Measurements from ENCODE around the gene PTGR3. TPM values are rescaled to one million over a fixed set of nuclear protein-coding genes. Genes with fewer than 3 reads are reported as not detected.

Gene PTGR3
- total RNA-seq, 4 donors from 2014 or later: 24.9 to 46.8 (median 29.6) TPM

DNA sequence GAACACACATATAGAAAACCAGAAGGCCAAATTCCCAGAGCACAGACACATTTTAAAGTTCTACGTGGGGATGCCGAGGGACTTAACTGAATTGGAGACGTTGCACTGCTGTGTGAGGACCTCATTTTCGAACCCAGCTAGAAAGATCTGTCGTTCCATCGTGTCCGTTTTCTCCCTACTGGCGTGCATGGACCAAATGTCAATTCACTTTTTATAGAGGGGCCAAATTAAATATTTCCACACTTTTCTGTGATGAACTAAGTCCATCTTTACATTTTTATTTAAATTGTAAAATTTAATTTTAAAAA lies 966 bp upstream of the PTGR3 start:
- no peaks in the 10 kb centered on the region for H3K36me3 ChIP-seq
- no peaks in the 10 kb centered on the region for H3K27me3 ChIP-seq
- peaks cover 5 to 63% (median 5%) of the 10 kb centered on the region in 3 donors for H3K4me1 ChIP-seq
- 0% methylated on average over 8 of the region's 8 CpGs for WGBS, 2 donors (ENCODE audit: low coverage in 1 of 2)
- H3K9me3 ChIP-seq: no peaks in the 10 kb centered on the region
- peak overlapping the region; percentile 77 to 91 for H3K4me3 ChIP-seq
- no peak for ATAC-seq
- peak overlapping the region; percentile 93 to 100 (median 97) for H3K27ac ChIP-seq
- TF ChIP-seq POLR2A (IDR thresholded peaks at IDR 0.05) (no peak), POLR2AphosphoS5 (IDR thresholded peaks at IDR 0.05) (no peak), EP300 (IDR thresholded peaks at IDR 0.05) (no peak)
- TF ChIP-seq, protein P1, sequence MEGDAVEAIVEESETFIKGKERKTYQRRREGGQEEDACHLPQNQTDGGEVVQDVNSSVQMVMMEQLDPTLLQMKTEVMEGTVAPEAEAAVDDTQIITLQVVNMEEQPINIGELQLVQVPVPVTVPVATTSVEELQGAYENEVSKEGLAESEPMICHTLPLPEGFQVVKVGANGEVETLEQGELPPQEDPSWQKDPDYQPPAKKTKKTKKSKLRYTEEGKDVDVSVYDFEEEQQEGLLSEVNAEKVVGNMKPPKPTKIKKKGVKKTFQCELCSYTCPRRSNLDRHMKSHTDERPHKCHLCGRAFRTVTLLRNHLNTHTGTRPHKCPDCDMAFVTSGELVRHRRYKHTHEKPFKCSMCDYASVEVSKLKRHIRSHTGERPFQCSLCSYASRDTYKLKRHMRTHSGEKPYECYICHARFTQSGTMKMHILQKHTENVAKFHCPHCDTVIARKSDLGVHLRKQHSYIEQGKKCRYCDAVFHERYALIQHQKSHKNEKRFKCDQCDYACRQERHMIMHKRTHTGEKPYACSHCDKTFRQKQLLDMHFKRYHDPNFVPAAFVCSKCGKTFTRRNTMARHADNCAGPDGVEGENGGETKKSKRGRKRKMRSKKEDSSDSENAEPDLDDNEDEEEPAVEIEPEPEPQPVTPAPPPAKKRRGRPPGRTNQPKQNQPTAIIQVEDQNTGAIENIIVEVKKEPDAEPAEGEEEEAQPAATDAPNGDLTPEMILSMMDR (IDR thresholded peaks at IDR 0.05): no peak

DNA sequence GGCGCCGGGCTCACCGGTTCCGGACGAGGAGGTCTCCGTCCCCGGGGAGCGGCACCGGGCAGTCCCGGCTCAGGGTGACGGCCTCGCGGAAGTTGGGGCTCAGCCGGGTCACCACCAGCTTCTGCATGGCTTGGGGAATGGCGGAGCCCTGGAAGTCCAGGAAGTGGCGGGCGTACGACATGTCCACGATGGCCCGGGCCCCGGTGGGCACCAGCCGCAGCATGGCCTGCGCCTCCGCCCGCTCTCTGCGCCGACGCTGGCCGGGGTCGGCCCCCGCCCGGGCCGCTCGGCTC lies 157 bp downstream of the PTGR3 start:
- no peaks in the 10 kb centered on the region for H3K27me3 ChIP-seq
- no peak for TF ChIP-seq POLR2AphosphoS5 (IDR thresholded peaks at IDR 0.05)
- peak; percentile 56 to 65 for TF ChIP-seq POLR2A (IDR thresholded peaks at IDR 0.05)
- TF ChIP-seq, protein P1 (IDR thresholded peaks at IDR 0.05): no peak
- TF ChIP-seq EP300 (IDR thresholded peaks at IDR 0.05): no peak
- peak overlapping the region; percentile 77 to 91 for H3K4me3 ChIP-seq
- no peak for ATAC-seq
- WGBS, 2 donors (ENCODE audit: low coverage in 1 of 2): 0% methylated on average over 1 of the region's 34 CpGs; no CpG with 5 or more reads in 1 of the 2 donors
- peak overlapping the region; percentile 93 to 100 (median 97) for H3K27ac ChIP-seq
- H3K9me3 ChIP-seq: no peaks in the 10 kb centered on the region
- no peaks in the 10 kb centered on the region for H3K36me3 ChIP-seq
- peaks cover 1 to 63% (median 8%) of the 10 kb centered on the region in 3 donors for H3K4me1 ChIP-seq

DNA sequence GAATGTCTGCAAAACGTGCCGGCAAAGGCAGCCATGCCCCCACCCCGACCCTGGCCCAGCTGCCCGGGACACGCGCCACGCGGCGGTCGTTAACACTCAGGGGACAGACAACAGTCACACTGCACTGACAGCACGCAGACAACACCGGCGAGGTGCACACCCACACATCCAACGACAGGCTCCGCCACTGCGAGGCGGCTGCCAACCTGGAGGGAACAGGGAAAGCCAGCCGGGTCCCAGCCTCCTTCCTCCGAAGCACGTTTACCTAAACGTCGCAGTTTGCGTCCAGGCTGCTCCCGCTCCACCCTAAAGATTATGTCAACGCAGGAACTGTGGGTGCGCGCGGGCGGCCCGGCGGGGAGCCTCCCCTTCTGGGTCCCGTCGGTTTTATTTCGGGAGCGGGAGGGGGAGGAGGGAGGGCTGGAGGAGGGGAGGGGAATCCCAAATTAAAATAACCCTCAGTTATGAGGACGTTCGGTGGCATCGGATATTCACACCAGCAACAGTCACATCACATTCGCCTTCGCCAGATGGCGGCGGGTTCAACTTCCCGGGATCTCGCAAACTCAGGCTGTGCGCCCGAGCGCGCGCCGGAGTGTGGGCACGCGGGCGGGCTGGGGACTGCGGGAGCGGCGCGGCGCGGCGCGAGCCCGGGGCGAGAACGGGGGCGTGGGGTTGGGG lies 644 bp downstream of the PTGR3 start:
- TF ChIP-seq EP300 (IDR thresholded peaks at IDR 0.05) (no peak), POLR2A (IDR thresholded peaks at IDR 0.05) (no peak), POLR2AphosphoS5 (IDR thresholded peaks at IDR 0.05) (no peak)
- TF ChIP-seq, protein P1 (IDR thresholded peaks at IDR 0.05): no peak
- no peaks in the 10 kb centered on the region for H3K27me3 ChIP-seq
- peak; percentile 1 for ATAC-seq
- peak overlapping the region; percentile 77 to 91 for H3K4me3 ChIP-seq
- H3K4me1 ChIP-seq: peaks cover 0 to 63% (median 11%) of the 10 kb centered on the region in 3 donors
- H3K27ac ChIP-seq: peak overlapping the region; percentile 93 to 100 (median 97)
- no peaks in the 10 kb centered on the region for H3K36me3 ChIP-seq
- WGBS, 2 donors (ENCODE audit: low coverage in 1 of 2): no CpG with 5 or more reads among the region's 65 CpGs
- H3K9me3 ChIP-seq: no peaks in the 10 kb centered on the region

DNA sequence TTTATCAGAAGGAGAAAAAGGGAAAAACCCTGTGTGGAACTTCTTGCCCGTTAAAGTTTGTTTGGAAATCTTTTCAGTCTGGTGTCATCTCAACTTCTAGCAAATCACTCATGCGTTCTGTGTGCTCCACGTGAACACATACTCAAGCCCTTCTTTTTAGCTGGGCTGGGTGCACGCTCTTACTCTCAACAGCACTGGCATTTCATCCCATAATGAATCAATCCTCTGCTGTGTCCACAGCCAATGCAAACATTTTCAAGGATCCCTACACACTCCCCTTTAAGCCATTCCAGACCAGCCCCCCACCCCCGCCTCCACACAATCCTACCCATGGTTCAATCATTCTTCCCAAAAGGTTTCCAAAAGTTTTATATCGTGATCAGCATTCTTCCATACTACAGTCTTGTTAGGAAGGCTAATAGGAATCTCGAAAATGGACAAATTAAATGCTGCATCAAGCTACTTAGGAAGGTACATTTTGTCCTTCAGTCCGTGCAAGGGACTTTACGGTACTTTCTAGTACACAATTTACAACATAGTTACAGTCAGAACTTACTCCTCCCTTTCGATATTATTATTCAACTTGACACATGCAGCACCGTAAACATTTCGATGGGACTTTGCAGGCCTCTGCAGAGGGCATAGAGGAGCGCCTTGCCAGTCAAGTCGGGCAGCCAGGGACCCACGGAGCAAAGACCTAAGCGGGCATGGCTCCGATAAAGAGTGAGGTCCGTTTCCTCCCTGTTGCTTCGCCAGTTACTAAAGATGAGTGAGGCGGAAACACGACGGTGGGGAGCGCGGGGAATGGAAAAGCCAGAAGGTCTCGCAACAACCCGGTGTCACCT lies 1.4 kb downstream of the PTGR3 start:
- no peaks in the 10 kb centered on the region for H3K36me3 ChIP-seq
- H3K4me1 ChIP-seq: peaks cover 0 to 63% (median 15%) of the 10 kb centered on the region in 3 donors
- H3K9me3 ChIP-seq: no peaks in the 10 kb centered on the region
- WGBS, 2 donors (ENCODE audit: low coverage in 1 of 2): 15 to 17% methylated on average over 7 to 11 of the region's 26 CpGs
- peak overlapping the region; percentile 93 to 100 (median 97) for H3K27ac ChIP-seq
- peak overlapping the region; percentile 77 to 91 for H3K4me3 ChIP-seq
- ATAC-seq: no peak
- H3K27me3 ChIP-seq: no peaks in the 10 kb centered on the region
- TF ChIP-seq, protein P1 (IDR thresholded peaks at IDR 0.05): no peak
- TF ChIP-seq POLR2AphosphoS5 (IDR thresholded peaks at IDR 0.05): peak; percentile 87

All from gastroesophageal sphincter (tissue), 4 donors.